ENCODE data around the gene KAT6B.

The KAT6B gene

DNA sequence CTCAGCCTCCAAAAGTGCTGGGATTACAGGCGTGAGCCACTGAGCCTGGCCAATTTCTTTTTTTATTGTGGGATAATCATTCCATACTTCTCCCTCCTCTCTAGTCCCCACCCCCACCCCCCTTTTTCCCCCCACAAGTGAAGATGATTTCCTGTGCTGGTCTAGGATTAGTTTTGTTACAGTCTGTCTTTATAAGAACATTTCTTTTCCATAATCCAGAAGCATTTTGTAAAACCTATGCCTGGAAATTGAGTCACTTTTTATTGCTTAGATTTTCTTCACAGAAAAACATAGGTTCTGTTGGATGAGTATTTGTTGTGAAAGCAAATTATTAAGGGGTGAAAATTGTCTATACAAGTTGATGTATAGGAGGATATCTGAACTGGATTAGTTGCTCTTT, 98.9 kb downstream of the KAT6B start:
- DNase-seq, result no peak

DNA sequence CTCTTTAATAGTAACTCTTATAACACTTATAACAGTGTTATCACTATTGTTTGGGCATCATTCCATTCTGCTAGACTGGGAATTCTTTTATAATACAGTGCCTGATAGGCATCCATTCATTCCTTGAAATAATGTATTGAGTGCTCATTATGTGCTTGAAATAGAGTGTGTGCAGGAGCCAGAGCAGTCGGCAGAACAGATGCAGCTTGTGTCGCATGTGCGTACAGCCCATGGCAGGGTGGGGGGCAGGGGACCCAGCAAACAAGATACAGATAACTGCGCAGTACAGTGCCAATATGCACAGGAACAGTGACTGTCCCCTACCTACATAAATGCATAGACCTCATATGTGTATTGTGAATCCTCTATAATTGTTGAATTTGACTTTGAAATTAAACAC, 99.3 kb downstream of the KAT6B start:
- DNase-seq, result no peak

DNA sequence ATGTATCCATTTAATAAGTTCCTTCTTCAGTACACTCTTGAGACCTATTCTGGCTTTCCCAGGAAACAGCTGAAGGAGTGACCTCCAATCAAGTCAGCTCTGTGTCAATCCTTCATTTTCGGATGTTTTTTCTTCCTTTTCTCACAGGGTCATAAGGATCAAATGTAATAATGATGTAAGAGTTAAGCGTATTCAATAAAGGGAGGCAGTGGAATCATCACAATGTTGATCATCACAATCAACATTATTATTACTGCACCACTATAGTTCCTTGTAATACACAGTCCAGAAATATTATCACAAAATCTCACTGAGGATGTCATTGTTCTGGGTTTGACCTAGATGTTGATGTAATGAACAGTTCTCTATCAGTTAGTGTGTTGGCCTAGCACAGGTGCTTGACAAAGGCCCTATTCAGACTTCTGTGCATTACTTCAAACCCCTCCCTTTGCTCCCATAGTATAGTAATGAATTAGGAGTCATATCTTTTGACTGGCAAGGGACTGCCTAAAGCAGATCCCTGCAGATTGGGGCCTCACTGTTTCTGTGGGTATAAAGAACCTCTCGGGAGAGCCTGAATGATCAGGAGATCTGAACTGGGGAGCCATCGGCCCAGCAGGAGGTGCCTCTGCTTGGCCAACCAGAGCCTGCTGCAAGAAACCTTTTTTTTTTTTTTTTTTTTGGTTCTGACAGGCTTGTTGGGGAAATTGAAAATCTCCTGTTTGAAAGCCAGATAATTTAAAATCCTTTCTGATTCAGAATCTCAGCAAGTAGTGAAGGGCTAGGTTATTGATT, 100.6 kb downstream of the KAT6B start:
- no peak for DNase-seq

DNA sequence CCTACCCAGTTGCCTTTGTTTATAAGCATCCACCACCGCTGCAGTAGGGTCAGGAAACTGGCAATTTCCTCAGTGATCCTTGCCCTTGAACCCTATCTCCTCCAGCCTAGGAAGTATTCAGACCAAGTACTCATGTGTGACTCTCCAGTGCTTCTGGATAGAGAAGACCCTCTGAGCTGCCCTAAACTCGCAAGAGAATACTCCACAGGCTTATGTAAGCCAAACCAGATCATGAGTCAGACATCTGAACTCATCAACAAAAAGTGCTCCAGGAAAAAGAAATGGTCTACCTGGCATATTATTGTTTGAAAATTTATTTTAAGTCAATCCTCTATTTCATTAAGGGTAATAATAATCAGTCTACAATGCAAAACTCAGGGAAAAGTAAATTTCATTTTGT, 101.3 kb downstream of the KAT6B start:
- DNase-seq, result no peak

DNA sequence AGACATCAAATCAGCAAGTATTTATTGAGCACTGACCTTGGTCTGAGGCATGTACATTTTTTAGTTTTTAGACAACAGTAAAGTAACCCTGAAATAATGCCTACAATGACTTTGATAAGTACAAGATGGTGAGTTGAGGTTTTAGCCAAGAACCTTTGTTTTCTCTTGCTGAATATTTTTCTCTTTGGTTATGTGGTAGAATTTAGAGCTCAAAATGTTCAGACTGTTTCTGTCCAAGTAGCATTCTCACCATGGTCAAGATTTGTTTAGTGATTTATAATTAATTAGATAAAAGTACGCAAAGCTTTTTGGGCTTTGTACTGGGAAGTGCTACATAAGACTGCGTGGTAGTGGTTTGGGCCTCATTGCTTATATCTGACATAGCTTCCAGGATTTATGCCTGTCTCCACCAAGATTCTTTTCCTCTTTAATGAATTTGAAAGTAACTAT, 102.4 kb downstream of the KAT6B start:
- DNase-seq, result no peak

DNA sequence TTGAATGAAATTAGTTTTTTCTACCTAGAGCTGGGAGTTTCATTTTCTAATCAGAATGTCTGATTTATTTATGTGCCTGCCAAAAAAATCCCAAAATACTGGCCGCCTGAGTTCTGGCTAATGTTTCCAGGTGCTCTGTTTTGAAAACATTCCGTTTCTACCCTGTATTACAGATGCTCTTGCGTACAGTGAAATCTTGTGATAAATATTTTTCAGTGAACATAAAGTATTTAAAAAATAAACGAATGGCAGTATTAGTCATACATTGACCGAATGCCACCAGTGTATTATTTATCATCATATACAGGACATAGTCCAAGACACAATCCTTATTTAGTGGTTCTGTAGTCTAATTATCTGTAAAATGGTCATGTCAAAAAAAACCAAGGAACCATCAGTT, 102.8 kb downstream of the KAT6B start:
- no peak for DNase-seq

DNA sequence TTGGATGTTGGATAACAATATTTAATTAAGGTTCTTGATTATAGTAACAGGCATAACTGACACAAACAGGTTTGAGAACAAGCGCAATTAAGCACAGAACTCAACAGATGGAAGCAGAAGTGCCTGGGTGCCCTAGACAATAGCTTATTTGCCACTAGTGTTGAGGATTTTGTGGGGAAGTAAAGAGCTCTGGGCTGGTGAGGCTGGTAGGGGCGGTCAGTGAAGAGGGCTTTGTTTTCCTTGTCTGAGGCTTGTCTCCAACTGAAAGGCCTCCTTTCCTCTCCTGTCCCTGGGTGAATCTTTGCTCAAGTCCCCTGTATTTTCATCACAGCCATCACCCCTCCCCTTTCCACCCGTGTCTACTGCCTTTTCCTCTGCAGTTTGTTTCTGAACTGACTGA, 104.6 kb downstream of the KAT6B start:
- DNase-seq, result no peak

DNA sequence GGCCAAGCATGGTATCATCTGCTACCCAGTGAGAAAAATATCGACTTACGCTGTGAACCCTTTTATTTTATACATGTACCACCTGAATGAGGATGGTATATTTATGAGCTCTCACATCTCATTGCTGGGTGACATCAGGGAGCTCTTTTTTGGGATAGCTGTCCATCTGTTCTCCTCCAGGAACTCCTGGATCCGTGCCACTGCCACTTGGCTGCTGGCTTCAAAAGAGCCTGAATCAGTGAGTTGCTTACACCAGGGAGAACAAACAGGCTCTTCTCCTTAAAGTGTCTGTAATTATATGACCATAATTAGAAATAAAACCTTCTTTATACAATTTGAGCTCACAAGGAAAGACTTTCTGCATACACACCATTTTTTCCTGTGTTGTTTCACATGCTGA, 106.2 kb downstream of the KAT6B start:
- no peak for DNase-seq

DNA sequence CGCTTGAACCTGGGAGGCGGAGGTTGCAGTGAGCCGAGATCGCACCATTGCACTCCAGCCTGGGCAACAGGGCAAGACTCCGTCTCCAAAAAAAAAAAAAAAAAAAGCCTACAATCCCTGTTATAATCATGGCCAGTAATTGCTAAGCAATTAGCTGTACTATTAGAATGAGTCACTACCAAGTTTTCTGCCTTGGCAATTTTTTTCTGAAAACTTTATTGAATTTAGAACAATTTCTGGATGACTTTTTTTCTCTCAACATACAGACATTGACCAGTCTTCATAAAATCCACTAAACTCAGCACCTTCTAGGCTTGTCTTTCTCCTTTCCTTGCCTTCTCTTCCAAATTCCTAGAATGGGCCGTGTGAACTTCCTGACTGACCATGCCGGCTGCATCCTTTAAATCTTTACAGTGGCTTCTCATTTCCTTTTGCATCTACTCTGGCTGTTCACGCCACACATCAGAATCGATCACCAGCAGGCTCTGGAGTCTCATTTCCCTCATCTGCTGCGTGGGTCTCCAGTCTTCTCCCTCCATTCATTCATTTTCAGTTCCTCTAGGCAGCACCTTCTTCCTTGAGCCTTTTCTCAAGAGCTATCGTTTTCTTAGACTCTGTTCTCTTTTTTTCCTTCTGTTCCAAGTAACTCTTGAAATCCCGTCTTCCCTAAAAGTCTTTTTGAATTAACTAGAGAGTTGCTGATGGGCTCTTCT, 107.9 kb downstream of the KAT6B start:
- DNase-seq, result no peak

DNA sequence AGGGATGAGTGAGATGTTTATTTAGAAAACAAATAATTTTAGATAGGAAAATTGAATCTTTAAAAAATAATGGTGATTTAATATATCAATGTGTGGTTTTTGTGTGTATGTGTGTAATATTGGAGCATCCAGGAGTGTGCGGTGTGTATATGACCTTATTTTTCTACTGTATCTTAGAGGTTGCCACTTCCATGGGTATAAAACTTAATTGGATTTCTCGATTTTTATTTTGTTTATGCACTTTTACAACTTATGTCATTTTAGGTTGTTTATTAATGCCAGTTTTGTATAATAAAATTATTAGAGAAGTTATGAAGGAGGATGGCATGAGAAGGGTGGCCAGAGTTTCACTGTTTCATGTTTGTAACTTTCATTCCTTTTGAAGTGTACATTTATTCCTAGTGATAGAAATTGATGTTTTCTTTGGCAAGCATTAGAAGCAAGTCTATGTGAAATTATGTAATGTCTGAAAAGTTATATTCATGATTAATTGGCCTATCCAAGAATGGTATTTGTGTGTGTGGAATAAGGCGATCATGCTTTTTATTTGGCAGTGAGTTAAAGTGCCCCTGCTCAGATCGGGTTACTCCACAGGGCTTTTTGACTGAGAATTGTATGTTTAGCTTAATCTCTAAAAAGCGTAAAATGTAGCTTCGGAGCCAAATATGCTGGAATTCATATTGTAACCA, 110.3 kb downstream of the KAT6B start:
- no peak for DNase-seq

DNA sequence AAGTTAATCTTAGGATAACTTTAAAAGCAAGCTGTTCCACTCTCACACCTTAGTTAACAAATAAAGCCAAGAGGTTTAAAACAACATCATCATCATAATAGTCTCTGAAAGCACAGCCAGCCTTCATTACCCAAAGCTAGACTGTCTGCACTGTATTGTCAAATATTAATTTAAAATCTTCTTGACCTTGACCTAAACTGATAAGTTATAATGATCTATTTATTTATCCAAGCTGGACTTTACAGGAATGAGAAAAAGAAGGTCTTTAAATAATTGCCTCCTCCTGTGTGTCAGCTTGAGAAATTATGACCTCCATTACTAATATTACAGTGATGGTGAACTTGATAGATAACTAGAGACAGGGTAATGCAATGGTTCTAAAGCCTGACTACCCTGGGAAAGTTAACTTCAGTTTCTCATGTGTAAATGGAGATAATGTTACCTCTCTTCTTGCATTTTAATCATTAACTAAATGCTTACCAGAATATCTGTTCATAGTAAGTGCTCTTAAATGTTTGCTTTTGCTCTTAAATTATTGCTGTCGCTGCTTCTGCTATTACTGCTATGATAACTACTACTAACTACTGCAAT, 111.0 kb downstream of the KAT6B start:
- no peak for DNase-seq

DNA sequence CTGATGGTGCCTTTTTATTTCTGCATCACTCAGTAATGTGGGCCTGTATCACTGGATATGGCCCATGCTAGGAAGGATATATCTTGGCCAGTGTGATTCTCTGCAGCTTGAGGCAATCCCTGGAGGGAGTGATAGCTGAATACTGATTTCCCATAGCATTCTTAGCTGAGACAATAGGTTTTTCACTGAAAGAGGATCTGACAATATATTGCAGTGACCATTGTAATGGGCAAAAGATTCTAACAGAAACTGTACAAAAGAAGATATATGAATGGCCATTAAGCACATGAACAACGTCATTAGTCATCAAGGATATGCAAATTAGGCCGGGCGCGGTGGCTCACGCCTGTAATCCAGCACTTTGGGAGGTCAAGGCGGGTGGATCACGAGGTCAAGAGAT, 117.8 kb downstream of the KAT6B start:
- no peak for DNase-seq

DNA sequence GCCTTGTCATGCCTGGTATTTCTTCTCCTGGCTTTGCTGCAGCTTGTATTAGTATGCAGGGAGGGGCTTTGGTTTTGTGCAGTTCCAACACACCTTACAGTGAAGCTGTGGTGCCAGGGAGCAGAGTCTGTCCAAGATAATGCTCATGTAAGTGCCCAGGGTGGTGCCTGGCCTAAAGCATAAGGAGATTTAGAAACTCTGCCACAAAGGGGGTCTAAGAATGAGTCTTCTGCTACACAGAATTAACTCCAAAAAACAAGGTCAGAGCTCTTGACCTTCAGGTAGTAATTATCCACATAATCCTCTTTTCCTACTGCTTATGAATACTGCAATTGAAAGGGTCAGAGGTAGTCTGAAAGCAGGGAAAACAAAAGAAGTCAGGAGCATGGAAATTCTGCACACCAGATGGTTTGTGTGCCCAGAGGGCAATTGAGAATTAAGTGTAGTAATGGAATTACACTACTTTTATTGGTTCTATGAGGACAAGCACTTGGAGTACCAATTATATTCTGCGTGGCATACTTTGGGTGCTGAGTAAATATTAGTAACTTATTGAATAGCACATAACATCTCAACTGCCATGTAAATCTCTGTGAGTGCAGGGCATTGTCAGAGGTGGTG, 121.5 kb downstream of the KAT6B start:
- no peak for DNase-seq

DNA sequence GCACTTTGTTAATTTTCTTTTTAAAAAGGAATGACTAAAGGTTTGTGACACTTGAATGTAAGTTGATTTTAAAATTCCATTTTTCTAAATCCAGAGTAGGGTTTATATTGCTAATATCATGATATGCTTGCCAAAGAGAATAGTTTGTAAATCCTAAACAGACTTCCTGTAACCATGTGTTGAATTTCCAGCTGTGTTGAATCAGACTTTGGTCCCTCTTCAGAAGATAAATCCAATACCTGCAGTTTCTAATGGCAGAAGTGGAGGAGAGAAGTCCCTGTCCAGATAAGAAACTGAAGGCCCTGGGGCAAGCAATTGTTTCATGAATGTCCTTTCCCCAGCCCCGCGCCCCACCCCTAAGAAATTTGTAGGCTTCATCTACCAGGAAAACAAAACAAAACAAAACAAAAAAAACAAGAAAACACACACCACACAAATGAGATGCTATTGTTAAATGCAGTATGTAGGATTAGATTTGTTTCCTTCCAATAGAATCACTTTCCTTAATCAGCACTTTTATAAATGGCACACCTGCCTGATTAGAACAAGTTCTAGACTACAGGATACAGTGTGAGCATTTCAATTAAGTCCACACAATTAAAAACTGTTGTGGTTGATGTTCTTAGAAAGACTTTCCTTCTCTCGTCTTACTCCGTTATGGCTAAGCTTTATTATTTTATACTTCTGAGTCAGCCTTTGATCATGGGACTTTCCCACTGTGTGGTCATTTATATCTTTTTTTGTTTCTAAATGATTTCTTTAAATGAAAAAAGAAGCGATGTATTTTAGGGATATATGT, 122.8 kb downstream of the KAT6B start:
- DNase-seq, result no peak

DNA sequence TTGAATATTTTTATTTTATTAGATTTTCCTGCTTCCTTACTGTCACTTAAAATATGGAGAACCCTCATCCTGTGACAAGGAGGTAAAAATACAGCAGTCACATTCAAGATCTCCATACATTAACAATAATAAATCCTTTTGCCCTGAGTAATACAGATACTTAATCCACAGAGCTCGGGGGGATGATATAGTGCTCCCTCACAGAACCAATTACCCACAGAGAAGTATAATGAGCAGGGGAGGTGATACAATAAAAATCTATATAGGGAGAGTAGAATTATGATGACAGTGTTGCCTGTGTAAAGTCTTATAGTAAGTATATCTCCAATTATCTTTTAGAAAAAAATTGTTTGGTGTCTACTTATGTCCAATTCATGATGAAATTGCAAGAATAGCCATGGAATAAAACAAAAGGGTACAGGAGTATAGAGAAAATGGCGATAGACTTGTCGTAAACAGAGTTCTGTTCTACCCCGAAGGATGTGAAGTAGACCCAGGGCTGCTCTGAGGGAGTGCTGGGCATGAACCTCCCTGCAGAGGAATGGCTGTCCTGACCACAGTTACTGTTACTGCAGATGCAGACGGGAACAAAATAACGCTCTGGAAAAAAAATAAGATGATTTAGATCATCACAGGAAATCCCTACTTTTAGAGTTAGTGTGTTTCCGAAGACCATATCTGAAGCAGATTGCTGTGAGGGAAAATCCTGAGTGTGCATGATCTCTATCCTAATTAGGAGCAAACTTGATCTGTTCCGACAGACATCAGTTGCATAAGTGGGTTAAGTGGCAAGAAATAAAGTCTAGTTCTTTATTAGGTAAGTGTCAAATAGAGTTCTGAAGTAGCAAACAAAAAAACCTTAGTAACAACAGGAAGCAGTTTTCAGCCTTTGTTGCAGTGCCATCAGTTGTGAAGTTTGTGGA, 123.7 kb downstream of the KAT6B start:
- no peak for DNase-seq

DNA sequence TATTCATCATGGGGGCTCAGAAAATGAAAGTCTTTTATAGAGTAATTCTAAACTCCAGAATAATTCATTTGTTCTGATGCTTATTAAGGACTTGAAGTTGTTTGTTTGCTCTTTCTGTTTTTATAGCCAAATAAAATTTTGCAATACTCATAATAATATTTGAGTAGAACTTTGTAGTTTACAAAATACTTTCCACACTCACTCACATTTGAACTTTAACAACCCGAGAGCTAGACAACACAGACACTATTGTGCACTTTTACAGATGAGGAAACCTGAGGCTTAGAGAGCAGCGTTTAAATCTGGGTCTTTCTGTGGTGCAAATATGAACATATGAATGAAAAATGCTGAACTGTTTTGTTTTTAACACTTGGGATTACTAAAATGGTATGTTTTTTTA, 126.8 kb downstream of the KAT6B start:
- DNase-seq, result no peak

DNA sequence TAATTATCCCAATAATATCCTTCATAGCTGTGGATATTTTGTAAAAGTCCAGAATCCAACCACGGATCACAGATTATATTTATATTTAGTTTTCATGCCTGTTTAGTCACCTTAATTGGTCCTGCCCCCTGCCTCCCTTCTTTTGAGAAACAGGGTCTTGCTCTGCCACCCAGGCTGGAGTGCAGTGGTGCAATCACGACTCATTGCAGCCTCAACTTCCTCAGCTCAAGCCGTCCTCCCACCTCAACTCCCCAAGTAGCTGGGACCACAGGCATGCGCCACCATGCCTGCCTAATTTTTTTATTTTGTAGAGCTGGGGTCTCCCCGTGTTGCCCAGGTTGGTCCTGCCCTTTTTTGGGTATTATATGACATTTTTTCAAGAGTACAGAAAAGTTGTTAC, 129.4 kb downstream of the KAT6B start:
- no peak for DNase-seq

DNA sequence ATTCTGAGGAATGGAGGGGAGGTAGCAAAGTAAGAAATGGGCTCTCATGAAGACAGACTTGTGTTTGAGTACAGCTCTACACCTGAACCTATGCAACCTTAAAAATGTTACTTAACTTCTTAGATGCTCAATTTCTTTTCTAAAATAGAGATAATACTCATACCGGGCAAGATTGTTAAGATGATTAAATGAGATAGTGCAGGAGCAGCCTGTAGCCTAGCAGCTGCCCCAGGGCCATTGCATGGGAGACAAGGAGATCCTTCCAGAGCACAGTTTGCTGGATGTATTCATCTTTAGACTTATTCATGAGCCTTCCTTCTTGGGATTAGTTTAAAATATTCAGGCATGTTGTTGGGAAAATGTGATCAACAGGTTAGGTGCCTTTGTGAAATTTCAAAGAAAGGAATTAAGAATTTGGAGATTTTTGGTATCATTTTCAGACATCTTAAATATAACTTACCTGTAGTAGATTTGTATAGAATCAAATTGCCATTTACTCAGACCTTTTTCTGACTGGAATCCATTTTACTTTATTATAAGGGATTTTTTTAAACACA, 130.2 kb downstream of the KAT6B start:
- no peak for DNase-seq

DNA sequence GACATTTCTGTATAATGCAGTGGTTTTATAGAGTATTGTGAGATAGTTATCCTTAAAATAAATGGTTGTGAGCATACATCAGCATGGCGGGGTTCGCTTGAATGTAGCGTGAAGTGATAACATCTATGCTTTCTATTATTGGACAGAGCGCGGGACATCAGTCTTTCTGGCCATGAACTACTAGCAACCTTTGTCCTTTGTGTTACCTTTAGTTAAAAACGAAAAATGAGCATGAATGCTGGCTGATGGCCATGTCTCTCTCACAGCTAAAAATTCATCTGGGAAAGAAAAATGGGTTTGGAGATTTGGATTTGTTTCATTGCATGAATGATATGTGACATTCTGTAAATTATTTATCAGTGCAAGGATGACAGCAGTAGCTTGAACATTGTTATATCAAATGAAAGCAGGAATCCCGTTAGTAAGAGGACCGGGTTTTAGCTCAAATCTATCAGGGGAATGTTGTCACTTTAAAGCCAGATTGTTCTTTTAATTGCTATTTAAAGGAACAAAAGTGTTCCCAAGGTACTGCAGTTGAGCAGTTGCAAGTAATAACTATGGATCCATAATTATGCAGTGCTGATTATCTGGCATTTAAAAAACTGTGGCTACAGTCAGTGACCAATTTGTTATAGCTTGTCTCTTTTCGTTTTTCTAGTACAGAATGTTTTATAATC, 131.0 kb downstream of the KAT6B start:
- DNase-seq, result no peak

DNA sequence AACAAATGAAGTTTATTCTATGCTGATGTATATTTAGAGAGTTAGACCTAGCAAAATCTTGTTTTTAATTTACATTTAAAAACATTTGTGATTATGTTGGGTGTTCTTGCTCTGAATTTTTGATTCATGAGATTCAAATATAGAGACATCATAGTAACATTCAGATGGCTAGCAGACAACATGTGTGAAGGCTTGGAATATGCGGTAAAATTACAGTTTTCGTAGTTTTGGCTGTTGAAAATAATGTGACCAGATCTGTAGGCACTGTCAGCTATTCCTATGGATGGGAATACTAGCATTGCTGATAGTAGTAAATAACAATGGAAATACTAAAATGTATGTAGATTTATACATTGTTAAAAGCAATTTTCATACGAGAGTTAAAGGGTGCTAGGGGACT, 131.9 kb downstream of the KAT6B start:
- DNase-seq, result no peak

Measured in stimulated activated CD4-positive, alpha-beta T cell treated with anti-CD3 and anti-CD28 coated beads, Interleukin-1b, Interleukin-23, amount 100 ng/mL, for 48 hours (primary cell).